ENCODE results near the gene MFSD2B.

MFSD2B gene

GRCh38 chr2:24052951-24053350 lies 43.1 kb downstream of the MFSD2B start:
- no peak overlapping the region for H3K4me3 ChIP-seq (ENCODE audit: low read depth, low read length)
- no peak for TF ChIP-seq CTCF (IDR thresholded peaks at IDR 0.05; ENCODE audit: low read depth, low read length, missing control alignments)
- no peak for DNase-seq (ENCODE audit: low read depth)

- DNase-seq (ENCODE audit: low read depth) = no peak
- H3K4me3 ChIP-seq (ENCODE audit: low read depth, low read length) = no peak overlapping the region
- no peak for TF ChIP-seq CTCF (IDR thresholded peaks at IDR 0.05; ENCODE audit: low read depth, low read length, missing control alignments)
Measured at GRCh38 chr2:24054366-24055010, 44.6 kb downstream of the MFSD2B start.

- TF ChIP-seq CTCF (IDR thresholded peaks at IDR 0.05; ENCODE audit: low read depth, low read length, missing control alignments) = no peak
- no peak for DNase-seq (ENCODE audit: low read depth)
- no peak overlapping the region for H3K4me3 ChIP-seq (ENCODE audit: low read depth, low read length)
Measured at GRCh38 chr2:24055750-24056149, 45.9 kb downstream of the MFSD2B start.

GRCh38 chr2:24058564-24059271 lies 48.8 kb downstream of the MFSD2B start:
- H3K4me3 ChIP-seq (ENCODE audit: low read depth, low read length) = no peak overlapping the region
- no peak for DNase-seq (ENCODE audit: low read depth)
- no peak for TF ChIP-seq CTCF (IDR thresholded peaks at IDR 0.05; ENCODE audit: low read depth, low read length, missing control alignments)

GRCh38 chr2:24065341-24065740 lies 55.5 kb downstream of the MFSD2B start:
- H3K4me3 ChIP-seq (ENCODE audit: low read depth, low read length) = no peak overlapping the region
- no peak for DNase-seq (ENCODE audit: low read depth)
- no peak for TF ChIP-seq CTCF (IDR thresholded peaks at IDR 0.05; ENCODE audit: low read depth, low read length, missing control alignments)

GRCh38 chr2:24072259-24072658 lies 62.4 kb downstream of the MFSD2B start:
- TF ChIP-seq CTCF (IDR thresholded peaks at IDR 0.05; ENCODE audit: low read depth, low read length, missing control alignments) = no peak
- no peak overlapping the region for H3K4me3 ChIP-seq (ENCODE audit: low read depth, low read length)
- no peak for DNase-seq (ENCODE audit: low read depth)

GRCh38 chr2:24073816-24074215 lies 63.9 kb downstream of the MFSD2B start:
- no peak for DNase-seq (ENCODE audit: low read depth)
- H3K4me3 ChIP-seq (ENCODE audit: low read depth, low read length) = no peak overlapping the region
- no peak for TF ChIP-seq CTCF (IDR thresholded peaks at IDR 0.05; ENCODE audit: low read depth, low read length, missing control alignments)

Data from GM12864 (cell line).